NOMO-1 treated with dmso at 0.1 percent for 144 hours (cell line): Measurements from ENCODE around the gene M6PR.
"Not testable (repeated sequence)": the region's sequence is repeated elsewhere in the genome, so short reads cannot be mapped to it uniquely, and the experiment has no call there.

Source experiments
- DNase-seq: peaks from one replicate; lab custom pipeline; 2025; ENCODE audit not compliant: unreplicated experiment; lab: John Stamatoyannopoulos, UW

Gene M6PR

DNA sequence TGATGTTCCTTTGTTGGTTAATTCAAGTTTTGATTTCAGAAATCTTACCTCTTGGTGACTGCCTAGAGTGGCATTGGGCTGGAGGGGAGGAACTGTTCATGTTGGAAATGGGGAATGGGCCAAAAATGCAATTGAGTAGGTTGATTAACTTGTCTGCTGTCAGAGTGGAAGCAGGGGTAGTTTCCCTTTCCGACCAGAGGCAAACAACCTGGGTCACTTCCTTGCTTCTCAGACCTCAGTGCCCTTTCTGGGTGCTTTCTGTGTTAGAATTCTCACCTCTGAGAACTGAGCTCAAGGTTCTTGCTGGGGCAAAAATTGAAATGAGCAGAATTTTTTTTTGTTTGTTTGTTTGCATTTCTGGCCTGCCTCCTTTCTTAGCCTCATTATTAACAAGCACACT is 2.3 kb upstream of the M6PR start:
- DNase-seq: no peak

DNA sequence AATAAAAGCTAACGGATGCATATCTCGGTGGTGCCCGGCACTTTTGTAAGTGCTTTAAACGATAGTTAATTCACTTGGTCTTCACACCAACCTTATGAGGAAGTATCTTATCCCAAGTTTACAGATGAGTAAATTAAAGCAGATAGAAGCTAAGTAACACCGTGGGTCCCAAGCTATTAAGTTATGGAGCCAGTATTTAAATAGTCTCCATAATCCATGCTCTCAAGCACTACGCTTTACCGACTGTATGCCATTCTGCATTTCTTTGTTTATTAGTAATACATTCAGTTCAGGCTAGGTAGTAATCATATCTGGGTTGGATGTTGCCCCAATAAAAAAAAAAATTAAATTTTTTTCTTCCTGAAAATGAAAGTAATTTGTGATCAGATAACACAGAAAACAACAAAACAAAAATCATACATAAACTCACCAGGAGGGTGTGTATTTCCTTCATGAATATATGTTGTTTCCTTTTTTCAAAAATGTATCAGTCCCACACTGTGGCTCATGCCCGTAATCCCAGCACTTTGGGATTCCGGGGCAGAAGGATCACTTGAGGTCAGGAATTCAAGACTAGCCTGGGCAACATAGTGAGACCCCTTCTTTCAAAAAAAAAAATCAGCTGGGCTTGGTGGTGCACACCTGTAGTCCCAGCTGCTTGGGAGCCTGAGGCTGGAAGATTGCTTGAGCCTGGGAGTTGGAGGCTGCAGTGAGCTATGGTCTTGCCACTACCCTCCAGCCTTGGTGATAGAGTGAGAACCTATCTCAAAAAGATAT is 1.4 kb upstream of the M6PR start:
- DNase-seq: no peak

DNA sequence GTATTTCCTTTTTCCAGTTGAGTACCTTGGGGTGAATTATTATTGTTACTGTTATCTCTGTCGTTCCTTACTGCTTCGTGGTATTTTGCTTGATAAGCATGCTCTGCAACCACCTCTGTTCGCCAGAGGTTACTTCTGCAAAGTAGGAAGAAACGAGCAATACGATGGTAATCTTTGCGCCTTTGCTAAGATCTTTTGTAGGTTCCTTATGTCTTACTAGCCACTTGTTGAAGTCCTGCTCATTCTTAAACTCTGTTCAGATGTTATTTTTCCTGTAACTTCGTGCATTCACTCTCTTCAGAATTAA is 729 bp upstream of the M6PR start:
- DNase-seq: peak; percentile 81

DNA sequence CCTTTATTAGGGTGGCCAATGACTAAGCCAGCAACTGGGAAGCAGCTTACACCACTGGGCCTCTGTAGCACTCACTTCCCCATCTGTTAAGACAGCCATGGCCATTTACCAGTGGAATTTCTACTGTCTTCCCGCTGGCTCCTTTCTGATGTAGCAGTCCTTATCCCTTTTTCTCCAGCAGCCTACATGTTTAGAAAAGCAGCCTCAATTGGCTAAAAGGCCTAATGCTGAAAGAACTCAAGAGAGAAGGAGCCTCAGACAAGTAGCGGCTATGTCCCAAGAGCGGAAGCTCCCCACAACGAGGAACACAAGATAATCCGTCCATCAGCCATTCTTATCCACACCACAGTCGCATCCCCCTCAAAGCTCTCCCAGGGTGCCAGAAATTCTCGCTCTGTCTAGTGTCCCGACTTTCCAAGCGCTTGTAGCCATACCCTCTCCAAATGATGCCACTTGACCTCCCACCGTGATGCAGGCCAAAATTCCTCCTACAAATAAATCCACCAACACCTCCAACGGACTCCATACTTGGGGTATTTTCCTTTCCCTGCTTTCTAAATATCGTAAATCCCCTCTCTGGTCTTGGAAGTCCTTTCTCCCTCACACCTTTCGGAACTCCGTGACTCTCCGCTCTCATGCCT is 624 bp downstream of the M6PR start:
- peak; percentile 71 for DNase-seq

DNA sequence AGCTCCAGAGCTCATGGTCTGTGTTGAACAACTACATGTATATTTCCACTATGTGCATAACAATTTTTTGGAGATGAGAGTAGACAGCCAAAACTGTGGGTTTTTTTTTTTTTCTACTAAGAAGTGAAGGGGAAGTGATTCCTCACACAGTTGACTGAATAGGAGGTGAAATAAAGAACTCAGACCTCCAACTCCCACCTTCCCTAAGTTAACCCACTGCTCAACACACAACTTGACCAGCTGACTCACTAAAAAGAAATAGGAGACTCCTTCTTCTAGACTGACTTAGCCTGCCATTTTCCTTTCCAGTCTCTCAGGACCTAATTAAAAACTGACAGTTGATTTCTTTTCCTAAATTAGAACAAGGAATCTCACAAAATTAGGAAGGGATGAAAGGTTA is 1.7 kb downstream of the M6PR start:
- no peak for DNase-seq

DNA sequence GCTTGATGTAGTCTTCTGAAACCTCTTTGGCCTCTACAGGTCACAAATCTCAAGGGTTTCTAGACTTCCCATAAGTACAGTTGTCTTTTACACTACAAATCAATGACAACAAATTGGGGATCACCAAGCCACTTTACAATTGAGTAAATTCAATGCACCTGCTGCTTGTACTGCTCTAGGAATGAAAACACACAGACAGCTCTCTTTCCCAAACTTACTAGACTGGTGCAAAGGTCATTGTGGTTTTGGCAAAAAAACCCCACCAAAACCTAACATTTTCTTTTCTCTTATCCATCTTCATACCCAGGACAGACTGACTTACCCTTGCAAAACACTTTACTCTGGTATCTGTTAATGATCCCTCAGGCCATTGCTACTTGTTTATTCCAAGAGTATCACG is 2.7 kb downstream of the M6PR start:
- DNase-seq: no peak

DNA sequence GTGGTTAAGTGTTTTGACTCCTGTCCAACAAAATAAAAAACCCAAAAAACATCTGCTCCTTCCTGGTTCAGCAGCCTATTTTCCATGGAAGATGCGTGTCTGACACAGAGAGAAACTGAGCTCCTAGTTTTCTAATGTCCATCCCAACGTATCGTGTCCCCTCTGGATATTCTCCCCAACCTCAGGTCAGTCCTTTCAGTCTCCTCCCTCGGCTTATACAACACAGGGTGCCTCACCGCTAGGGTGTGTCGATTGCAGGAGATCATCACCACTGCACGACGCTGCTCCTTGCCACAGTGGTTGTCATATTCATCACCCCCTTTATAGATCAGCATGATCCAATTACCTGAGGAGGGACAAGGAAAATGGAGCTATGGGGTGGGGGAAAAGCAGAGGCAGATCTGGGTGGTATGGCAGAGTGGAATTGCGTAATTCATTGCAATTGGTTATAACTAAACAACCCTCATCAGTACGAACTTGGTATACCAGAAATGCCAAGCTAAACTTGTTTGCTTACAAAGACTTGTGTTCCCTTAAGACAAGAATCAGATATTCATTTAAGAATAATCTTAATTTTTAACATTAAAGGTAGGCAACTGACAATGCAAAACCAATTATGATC is 5.8 kb downstream of the M6PR start:
- no peak for DNase-seq

DNA sequence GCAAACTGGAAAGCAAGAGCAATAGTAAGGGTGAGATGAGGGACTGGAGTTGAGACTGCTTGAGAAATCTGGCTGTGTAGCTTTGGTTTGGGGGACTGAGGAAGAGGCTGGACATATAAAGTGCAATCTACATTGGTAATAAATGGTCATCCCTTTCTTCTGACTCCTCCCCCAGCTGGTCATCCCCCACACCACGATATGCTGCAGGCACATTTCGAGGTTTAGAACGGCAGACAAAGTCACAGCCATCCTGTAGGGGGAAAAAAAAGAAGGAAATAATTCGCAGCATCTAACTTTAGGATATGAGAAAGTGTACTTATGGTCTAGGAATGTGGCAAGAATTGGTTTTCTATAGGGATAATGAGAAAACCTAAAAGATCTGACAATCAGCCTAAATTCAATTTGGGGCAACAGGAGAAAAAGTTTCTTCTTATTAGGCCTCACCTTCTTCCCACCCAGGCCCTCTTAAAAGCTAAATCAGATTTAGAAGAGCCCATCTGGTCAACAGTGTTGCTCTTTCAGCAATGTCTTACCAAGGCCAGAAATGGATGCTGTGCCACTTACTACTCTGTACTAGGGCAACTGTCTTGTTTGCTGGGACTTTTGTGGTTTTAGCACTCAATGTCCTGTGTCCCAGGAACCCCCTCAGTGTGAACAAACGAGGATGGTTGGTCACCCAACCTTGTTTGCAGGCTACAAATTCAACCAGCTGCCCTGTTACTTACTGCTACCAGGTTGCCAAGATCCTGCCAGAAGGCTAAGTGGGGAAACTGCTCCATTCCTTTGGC is 7.6 kb downstream of the M6PR start:
- DNase-seq: no peak

DNA sequence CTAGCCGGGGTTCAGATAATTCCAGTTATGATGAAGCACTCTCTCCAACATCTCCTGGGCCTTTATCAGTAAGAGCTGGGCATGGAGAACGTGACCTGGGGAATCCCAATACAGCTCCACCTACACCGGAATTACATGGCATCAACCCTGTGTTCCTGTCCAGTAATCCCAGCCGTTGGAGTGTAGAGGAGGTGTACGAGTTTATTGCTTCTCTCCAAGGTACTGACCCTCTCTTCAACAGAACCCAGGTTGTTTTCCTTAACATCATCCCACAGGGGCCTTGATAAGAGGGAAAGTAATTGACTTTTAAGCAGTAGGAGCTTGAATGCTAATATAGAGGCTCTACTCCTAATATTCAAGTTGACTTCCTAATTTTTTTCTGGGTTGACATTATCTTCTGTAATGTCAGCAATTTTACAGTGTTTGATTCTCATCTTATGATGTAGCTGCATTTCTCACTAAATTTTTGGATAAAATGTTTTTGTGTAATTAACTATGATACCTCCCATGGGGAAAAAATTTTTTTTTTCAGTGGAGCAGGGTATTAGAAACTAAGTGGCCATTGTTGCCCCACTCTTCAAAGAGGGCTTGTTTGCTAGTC is 11.5 kb downstream of the M6PR start:
- not testable (repeated sequence) for DNase-seq

DNA sequence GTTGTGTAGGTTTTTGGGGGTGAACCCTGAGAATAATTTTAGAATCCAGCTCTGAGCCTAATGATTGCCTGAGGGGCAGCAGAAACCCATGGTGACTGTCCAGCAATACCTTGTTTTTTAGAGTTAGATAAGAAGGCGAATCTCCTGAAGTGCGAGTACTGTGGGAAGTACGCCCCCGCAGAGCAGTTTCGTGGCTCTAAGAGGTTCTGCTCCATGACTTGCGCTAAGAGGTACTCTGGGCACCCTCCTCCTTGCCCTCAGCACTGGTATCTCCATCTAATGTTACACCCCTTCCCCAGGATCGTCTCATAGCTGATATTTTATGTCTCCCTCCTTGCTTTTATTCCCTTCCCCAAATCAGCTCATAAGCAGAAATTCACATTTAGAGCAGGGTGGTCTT is 12.7 kb downstream of the M6PR start:
- no peak for DNase-seq

DNA sequence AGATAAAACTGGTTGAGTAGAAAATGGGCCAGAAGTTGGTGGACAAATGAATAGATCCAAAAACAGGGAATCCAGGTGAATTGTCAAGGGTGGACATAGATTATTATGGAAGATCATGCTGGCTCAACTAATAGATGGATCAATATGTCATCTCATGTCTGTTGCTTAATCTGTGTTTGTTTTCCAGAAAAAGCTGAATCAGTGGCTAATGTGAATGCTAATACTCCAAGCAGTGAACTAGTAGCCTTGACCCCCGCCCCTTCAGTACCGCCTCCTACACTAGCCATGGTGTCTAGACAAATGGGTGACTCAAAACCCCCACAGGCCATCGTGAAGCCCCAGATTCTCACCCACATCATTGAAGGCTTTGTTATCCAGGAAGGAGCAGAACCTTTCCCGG is 15.4 kb downstream of the M6PR start:
- DNase-seq: not testable (repeated sequence)

DNA sequence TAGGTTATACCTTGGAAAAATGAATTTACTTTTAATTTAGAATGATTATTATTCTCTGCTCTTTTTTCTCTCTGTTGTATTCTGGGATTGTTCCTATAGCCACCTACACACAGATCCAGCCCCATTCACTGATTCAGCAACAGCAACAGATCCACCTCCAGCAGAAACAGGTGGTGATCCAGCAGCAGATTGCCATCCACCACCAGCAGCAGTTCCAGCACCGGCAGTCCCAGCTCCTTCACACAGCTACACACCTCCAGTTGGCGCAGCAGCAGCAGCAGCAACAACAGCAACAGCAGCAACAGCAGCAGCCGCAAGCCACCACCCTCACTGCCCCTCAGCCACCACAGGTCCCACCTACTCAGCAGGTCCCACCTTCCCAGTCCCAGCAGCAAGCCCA is 17.0 kb downstream of the M6PR start:
- not testable (repeated sequence) for DNase-seq

DNA sequence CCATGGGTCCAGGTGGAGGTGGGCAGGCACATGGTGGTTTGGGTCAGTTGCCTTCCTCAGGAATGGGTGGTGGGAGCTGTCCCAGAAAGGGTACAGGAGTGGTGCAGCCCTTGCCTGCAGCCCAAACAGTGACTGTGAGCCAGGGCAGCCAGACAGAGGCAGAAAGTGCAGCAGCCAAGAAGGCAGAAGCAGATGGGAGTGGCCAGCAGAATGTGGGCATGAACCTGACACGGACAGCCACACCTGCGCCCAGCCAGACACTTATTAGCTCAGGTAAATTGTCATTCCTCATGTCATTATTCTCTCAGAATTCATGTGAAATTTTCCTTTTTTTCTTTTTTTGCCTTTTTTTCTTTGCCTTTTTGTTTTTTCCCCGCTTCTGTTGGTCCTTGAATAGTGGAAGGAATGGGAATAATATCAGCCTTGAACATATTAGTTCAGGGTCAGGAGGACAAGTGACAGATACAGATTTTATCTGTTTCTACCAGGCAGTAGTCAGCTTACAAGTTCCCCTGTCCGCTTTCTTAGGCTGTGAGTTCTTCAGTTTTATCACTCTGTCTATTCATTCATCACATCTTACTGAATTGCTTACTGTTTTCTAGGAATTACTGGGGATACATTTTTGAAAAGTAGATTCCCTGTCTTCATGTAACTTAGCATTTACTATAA is 18.7 kb downstream of the M6PR start:
- not testable (repeated sequence) for DNase-seq

DNA sequence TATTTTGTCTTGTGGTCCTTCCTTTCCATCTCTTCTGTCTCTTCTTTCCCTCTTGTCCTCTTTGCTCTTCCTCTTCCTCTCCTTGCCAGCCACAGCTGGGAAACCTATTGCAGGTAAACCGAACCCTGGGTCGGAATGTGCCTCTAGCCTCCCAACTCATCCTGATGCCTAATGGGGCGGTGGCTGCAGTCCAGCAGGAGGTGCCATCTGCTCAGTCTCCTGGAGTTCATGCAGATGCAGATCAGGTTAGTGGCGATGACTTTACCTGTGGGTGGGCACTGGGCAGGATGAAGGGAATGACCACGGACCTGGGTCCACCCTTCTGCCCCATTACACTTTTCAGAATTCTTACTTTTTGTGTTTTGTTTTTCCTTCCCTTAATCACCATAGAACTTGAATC is 26.9 kb downstream of the M6PR start:
- DNase-seq: no peak

DNA sequence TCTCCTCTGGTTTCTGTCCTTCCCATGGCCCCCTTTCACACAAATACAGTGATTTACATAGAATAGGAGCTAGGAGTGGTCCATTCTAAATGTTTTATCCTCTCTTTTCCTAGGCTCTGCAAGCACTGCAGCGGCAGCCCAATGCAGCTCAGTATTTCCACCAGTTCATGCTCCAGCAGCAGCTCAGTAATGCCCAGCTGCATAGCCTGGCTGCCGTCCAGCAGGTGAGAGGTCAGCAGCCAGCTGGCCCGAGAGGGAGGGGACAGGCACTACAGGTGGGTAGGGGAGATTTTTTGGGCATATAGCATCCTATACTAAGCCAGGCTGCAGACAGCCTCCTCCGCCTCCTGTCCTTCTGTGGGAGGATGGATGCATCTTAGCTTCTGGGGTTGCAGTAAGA is 29.8 kb downstream of the M6PR start:
- DNase-seq: not testable (repeated sequence)

DNA sequence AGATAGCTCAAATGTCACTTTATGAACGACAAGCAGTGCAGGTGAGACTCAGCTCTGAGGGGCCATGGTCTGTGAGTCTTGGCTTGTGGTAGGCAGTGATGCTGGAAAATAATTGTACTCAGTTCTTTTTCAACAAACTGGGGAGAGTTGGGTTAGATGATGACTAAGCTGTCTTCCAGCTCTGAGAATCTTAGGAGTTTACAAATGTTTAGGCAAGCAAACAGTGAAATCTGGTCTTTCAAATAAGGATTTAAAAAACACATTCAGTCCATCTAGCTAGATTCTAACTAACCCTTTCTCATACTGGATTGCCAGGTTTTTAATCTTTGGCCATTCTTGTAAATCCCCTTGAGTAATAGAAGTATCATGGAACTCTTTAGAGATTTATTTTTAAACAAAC is 31.7 kb downstream of the M6PR start:
- no peak for DNase-seq

DNA sequence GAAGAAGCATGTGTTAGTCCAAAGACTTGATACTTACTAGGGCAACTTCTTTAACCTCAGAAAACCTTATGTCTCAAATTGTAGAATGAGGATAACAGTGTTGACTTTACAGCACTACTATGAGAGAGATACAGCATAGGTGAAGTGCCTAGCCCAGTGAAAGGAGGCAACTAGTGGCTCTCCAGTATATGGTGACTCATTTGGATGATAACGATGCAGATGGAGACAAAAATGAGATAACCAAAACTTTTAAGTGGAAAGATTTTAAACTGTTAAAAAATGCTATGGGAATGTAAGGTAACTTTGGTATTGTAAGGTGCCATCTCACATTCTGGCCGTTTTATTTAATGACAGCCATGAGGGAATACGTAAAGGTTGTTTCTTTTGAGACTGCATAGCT is 32.4 kb downstream of the M6PR start:
- DNase-seq: no peak

DNA sequence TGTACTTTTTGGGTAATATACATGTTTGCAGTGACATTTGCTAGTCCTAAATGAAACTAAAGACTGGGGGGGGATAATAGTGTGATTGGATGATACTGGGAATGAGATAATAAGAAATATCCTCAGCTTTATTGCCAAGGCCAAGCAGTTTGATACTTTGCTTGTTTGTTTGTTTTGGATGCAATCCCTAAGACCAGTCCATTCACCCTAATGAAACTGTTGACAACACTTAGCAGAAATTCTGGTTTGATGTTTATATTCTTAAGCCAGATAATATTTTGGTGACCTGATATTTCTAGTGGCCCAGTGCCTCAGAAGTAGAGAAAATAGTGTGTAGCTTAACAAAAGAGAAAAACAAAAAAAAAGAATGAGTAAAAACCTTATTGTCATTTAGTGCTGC is 33.3 kb downstream of the M6PR start:
- DNase-seq: no peak

DNA sequence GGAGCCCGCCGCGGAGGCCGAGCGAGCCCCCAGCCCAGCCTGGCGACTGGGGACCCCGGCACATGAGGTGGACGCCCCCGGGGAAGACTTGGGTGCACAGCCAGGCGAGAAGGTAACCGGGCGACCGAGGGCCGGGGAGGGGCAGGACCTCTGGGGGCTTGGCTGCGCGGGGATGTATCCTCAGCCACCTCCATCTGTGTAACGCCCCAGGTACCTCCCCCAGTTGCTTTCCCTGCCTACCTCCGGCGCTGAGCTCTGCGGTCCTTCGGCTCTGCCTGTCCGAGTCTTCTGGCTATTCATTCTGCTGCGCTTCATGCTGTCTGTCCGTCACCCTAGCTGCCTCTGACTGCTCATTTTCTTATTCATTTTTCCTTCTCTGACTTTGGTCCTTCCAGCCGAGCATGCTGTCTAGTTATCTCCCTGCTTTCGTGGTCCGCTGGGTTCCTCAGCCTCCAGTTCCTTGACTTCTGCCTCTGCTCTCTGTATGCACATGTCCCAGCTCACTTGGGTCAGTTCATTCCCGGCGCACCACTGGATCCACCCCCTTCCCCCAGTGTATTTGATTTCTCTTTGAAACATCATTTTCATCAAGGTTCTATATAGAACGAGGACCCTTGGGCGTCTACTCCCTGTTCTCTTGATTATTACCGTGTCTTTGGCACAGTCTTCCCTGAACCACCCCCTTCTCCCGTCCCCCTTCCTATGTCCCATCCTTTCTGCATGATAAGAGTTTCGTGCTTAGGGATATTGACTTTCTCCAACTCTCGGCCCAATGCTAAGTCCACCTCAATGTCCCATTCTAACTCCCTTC is 34.5 kb downstream of the M6PR start:
- DNase-seq: peak; percentile 14
